B cell (primary cell): ENCODE data around the gene CLCN2.

Source experiments
- EZH2 ChIP-seq: IDR thresholded peaks from 2 replicates; pipeline ENCODE4 v1.6.1; 2012; ENCODE audit warnings: borderline replicate concordance, low read depth, mild to moderate bottlenecking, moderate library complexity, low read length; ENCODE audit not compliant: insufficient read depth, poor library complexity, severe bottlenecking
- TF ChIP-seq, protein P1 (sequence below): fragments of 200-600 bp; IDR thresholded peaks from one replicate; pipeline ENCODE4 v1.8.0; 2022; ENCODE audit warnings: antibody characterized with exemption, mild to moderate bottlenecking

GRCh38 chr3:184389384-184389783, 28.0 kb upstream of the CLCN2 start:
- no peak for TF ChIP-seq EZH2
- TF ChIP-seq, protein P1, sequence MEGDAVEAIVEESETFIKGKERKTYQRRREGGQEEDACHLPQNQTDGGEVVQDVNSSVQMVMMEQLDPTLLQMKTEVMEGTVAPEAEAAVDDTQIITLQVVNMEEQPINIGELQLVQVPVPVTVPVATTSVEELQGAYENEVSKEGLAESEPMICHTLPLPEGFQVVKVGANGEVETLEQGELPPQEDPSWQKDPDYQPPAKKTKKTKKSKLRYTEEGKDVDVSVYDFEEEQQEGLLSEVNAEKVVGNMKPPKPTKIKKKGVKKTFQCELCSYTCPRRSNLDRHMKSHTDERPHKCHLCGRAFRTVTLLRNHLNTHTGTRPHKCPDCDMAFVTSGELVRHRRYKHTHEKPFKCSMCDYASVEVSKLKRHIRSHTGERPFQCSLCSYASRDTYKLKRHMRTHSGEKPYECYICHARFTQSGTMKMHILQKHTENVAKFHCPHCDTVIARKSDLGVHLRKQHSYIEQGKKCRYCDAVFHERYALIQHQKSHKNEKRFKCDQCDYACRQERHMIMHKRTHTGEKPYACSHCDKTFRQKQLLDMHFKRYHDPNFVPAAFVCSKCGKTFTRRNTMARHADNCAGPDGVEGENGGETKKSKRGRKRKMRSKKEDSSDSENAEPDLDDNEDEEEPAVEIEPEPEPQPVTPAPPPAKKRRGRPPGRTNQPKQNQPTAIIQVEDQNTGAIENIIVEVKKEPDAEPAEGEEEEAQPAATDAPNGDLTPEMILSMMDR: no peak
